Right lobe of liver (tissue), 6 donors: ENCODE results near the gene IL31RA. TPM values are rescaled to one million over a fixed set of nuclear protein-coding genes. Genes with fewer than 3 reads are reported as not detected.

Source experiments
- ATAC-seq, 4 donors: fragments of 200-7000 bp; cut with Tn5 transposase; one replicate each; pipeline ENCODE4 v1.9.1; 2020; ENCODE audit warnings: mild to moderate bottlenecking in 4 of 4, moderate library complexity in 4 of 4
- DNase-seq, 3 donors: peaks; one replicate each; pipeline ENCODE4 v3.0.0-alpha.2; 2020
- H3K27ac ChIP-seq, 3 donors: fragments of 200-600 bp; one replicate each; pipeline ENCODE4 v1.8.0; 2022
- H3K27me3 ChIP-seq, 2 donors: fragments of 200-600 bp; one replicate each; pipeline ENCODE4 v1.8.0; 2022
- H3K36me3 ChIP-seq, 4 donors: fragments of 200-600 bp; sonication (generic) in 1 of 4; one replicate each; pipeline versions ENCODE4 v1.5.1 to v1.8.0; 2017 to 2022; ENCODE audit warnings: control low read depth in 1 of 4
- H3K4me1 ChIP-seq, 4 donors: fragments of 200-600 bp; sonication (generic) in 1 of 4; one replicate each; pipeline versions ENCODE4 v1.5.1 to v1.8.0; 2017 to 2022; ENCODE audit warnings: control low read depth in 1 of 4
- H3K4me3 ChIP-seq, 3 donors: fragments of 200-600 bp; one replicate each; pipeline ENCODE4 v1.8.0; 2022
- H3K9me3 ChIP-seq, 4 donors: fragments of 200-600 bp; sonication (generic) in 1 of 4; one replicate each; pipeline versions ENCODE4 v1.5.1 to v1.8.0; 2017 to 2022; ENCODE audit warnings: control low read depth in 1 of 4
- POLR2A ChIP-seq: fragments of 450-650 bp; IDR thresholded peaks from one replicate; pipeline ENCODE4 v1.6.1; 2017; ENCODE audit warnings: antibody characterized with exemption, mild to moderate bottlenecking
- WGBS: methylation state at CpG from one replicate; pipeline ENCODE4 v1.1.6; 2018; ENCODE audit warnings: low coverage, low lambda C conversion rate; ENCODE audit not compliant: insufficient coverage; ENCODE audit errors: missing lambda C conversion rate; 5-methylcytosine and 5-hydroxymethylcytosine counted together
- intact Hi-C, 2 donors: fragments of 100-400 bp; cut with DNase I; formaldehyde crosslinking; loops; one replicate each; pipeline versions ENCODE4 v1.11.2 to v1.14.1; 2022
- total RNA-seq, 6 experiments: library from RNA; depleted of rRNA in 2 of 6; stranded (reverse); fragments of >200 nt in 2 of 6; fragmentation: NEBNext Ultra II Directional in 3 of 6; extraction: Animal tissue kit (Norgen Biotek cat#: 25700) in 3 of 6; gene quantifications; one replicate each; pipeline versions ENCODE4 v1.1.0 to v1.2.4, GENCODE V29; 2016 to 2023
- TF ChIP-seq, protein P1 (sequence below), 4 donors: fragments of 200-600 bp in 3 of 4; fragments of 450-650 bp in 1 of 4; IDR thresholded peaks; one replicate each; pipeline versions ENCODE4 v1.5.1 to v1.8.0; 2016 to 2022; ENCODE audit warnings: antibody characterized with exemption in 4 of 4, mild to moderate bottlenecking in 2 of 4
- donor health status: DM: no; HTN: yes; CAD: no.
- donor health status: DM: no; HTN: no; CAD: no.
- donor health status: DM: no; HTN: no; CAD: no.
- donor health status: DM: no; HTN: yes; CAD: no.
- donor health status: DM: no; HTN: yes; CAD: no.

The IL31RA gene
- total RNA-seq, 6 experiments from 2014 or later: not detected

- Histone ChIP-seq H3K36me3 (no peaks in the 10 kb centered on the region), H3K27me3 (no peaks in the 10 kb centered on the region), H3K9me3 (no peaks in the 10 kb centered on the region), H3K4me3 (no peak overlapping the region), H3K4me1 (no peaks in the 10 kb centered on the region), H3K27ac (no peak overlapping the region)
- TF ChIP-seq POLR2A: no peak
- TF ChIP-seq, protein P1, sequence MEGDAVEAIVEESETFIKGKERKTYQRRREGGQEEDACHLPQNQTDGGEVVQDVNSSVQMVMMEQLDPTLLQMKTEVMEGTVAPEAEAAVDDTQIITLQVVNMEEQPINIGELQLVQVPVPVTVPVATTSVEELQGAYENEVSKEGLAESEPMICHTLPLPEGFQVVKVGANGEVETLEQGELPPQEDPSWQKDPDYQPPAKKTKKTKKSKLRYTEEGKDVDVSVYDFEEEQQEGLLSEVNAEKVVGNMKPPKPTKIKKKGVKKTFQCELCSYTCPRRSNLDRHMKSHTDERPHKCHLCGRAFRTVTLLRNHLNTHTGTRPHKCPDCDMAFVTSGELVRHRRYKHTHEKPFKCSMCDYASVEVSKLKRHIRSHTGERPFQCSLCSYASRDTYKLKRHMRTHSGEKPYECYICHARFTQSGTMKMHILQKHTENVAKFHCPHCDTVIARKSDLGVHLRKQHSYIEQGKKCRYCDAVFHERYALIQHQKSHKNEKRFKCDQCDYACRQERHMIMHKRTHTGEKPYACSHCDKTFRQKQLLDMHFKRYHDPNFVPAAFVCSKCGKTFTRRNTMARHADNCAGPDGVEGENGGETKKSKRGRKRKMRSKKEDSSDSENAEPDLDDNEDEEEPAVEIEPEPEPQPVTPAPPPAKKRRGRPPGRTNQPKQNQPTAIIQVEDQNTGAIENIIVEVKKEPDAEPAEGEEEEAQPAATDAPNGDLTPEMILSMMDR (IDR thresholded peaks at IDR 0.05): no peak
- no peak for DNase-seq
- peak in 2 of 4 donors; percentile 30 to 31 for ATAC-seq
- WGBS: 57% methylated on average over 5 of the region's 5 CpGs
- intact Hi-C loops: no loop called here
Measured at GRCh38 chr5:55856516-55857246, 5.5 kb downstream of the IL31RA start.

DNA sequence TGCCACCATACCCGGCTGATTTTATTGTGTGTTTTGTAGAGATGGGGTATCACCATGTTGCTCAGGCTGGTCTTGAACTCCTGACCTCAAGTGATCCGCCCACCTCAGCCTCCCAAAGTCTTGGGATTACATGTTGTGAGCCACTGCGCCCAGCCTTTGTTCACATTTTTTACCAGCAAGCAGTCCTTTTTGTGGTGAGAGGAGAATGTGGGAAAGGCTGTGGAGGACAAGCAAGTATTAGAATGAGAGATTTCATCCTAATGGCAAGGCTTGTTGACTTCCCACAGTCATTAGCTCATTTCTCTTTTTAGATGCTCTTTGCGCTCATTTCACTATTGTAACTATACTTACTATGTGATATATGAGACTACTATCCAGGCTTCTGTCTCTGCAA lies 6.1 kb downstream of the IL31RA start:
- H3K27ac ChIP-seq: no peak overlapping the region
- no peak for TF ChIP-seq POLR2A
- TF ChIP-seq, protein P1 (IDR thresholded peaks at IDR 0.05): no peak
- intact Hi-C loops: no loop called here
- H3K4me3 ChIP-seq: no peak overlapping the region
- DNase-seq (no peak), ATAC-seq (no peak)
- no peaks in the 10 kb centered on the region for H3K27me3 ChIP-seq
- H3K36me3 ChIP-seq: no peaks in the 10 kb centered on the region
- no peaks in the 10 kb centered on the region for H3K9me3 ChIP-seq
- H3K4me1 ChIP-seq: no peaks in the 10 kb centered on the region
- 89% methylated on average over 3 of the region's 4 CpGs for WGBS

DNA sequence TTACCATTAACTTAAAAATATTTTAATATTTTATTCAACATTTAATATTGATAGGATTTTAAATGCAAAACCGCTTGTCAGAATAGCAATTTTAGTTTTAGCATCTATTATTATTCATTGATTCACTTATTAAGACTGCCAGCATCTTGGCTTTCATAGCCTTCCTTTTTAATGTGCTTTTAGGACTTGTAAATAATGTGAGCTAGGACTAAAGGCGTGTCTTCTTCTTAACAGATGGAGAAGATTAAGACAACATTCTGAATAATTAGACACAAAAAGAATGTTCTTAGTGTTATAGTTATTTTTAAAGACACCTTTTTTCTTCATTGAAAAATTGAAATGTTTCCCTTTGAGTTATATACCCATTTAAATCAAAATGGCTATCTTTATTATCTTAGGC lies 6.9 kb downstream of the IL31RA start:
- TF ChIP-seq, protein P1 (IDR thresholded peaks at IDR 0.05): no peak
- TF ChIP-seq POLR2A: no peak

DNA sequence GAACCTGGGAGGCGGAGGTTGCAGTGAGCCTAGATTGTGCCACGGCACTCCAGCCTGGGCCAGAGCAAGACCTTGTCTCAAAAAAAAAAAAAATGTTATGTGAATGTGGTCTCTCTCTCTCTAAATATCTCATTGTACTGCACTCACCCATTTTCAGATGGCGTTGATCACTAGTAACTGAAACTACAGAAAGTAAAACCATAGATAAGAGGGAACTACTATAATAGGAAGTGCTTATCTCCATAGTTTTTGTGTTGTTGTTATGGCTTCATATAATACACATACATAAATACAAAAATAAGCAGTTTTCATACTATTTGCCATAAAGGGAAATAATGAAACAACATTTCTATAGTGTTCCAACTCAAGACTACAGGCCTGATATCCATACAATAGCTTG lies 9.1 kb downstream of the IL31RA start:
- Histone ChIP-seq H3K4me1 (no peaks in the 10 kb centered on the region), H3K4me3 (no peak overlapping the region), H3K27me3 (no peaks in the 10 kb centered on the region), H3K27ac (no peak overlapping the region), H3K9me3 (no peaks in the 10 kb centered on the region), H3K36me3 (no peaks in the 10 kb centered on the region)
- TF ChIP-seq POLR2A: no peak
- TF ChIP-seq, protein P1 (IDR thresholded peaks at IDR 0.05): no peak
- intact Hi-C loops: no loop called here
- 52% methylated on average over 3 of the region's 3 CpGs for WGBS
- ATAC-seq: peak in 1 of 4 donors; percentile 19
- no peak for DNase-seq

More for the DNA sequence above, 6.9 kb downstream of the IL31RA start:
- ATAC-seq: no peak
- Histone ChIP-seq H3K4me1 (no peaks in the 10 kb centered on the region), H3K27ac (no peak overlapping the region), H3K4me3 (no peak overlapping the region), H3K36me3 (no peaks in the 10 kb centered on the region), H3K9me3 (no peaks in the 10 kb centered on the region), H3K27me3 (no peaks in the 10 kb centered on the region)
- WGBS: 72% methylated on average over 2 of the region's 2 CpGs
- intact Hi-C loops: no loop called here
- DNase-seq: no peak
